ENCODE measurements around the gene RPAP2.

- TF ChIP-seq, protein P1, sequence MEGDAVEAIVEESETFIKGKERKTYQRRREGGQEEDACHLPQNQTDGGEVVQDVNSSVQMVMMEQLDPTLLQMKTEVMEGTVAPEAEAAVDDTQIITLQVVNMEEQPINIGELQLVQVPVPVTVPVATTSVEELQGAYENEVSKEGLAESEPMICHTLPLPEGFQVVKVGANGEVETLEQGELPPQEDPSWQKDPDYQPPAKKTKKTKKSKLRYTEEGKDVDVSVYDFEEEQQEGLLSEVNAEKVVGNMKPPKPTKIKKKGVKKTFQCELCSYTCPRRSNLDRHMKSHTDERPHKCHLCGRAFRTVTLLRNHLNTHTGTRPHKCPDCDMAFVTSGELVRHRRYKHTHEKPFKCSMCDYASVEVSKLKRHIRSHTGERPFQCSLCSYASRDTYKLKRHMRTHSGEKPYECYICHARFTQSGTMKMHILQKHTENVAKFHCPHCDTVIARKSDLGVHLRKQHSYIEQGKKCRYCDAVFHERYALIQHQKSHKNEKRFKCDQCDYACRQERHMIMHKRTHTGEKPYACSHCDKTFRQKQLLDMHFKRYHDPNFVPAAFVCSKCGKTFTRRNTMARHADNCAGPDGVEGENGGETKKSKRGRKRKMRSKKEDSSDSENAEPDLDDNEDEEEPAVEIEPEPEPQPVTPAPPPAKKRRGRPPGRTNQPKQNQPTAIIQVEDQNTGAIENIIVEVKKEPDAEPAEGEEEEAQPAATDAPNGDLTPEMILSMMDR (IDR thresholded peaks at IDR 0.05; ENCODE audit: extremely low read depth in 1 of 2, insufficient read depth in 1 of 2, low read depth in 1 of 2, low read length in 2 of 2): no peak
- TF ChIP-seq POLR2A (IDR thresholded peaks at IDR 0.05; ENCODE audit: low read depth, low read length): no peak
- no peak for TF ChIP-seq EZH2 (IDR thresholded peaks at IDR 0.05; ENCODE audit: borderline replicate concordance, low read depth, low read length, severe bottlenecking)
- TF ChIP-seq POLR2AphosphoS5 (IDR thresholded peaks at IDR 0.05; ENCODE audit: insufficient read depth, low read depth, low read length): no peak
- no peak for TF ChIP-seq MYC (IDR thresholded peaks at IDR 0.05; ENCODE audit: low read depth, low read length)
- TF ChIP-seq, protein P2, sequence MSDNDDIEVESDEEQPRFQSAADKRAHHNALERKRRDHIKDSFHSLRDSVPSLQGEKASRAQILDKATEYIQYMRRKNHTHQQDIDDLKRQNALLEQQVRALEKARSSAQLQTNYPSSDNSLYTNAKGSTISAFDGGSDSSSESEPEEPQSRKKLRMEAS (IDR thresholded peaks at IDR 0.05; ENCODE audit: insufficient read depth, insufficient read length): no peak
These were observed 34.8 kb downstream of the RPAP2 start for GRCh38 chr1:92333668-92334067.

Measured in endothelial cell of umbilical vein (primary cell).